ENCODE measurements around the gene UBE2L3. TPM values are rescaled to one million over a fixed set of nuclear protein-coding genes. Genes with fewer than 3 reads are reported as not detected.

The UBE2L3 gene
- 59.2 to 69.7 TPM (median 61.3 TPM) in 5 replicates for total RNA-seq (2022; extraction: Qiagen RNA extraction)

DNA sequence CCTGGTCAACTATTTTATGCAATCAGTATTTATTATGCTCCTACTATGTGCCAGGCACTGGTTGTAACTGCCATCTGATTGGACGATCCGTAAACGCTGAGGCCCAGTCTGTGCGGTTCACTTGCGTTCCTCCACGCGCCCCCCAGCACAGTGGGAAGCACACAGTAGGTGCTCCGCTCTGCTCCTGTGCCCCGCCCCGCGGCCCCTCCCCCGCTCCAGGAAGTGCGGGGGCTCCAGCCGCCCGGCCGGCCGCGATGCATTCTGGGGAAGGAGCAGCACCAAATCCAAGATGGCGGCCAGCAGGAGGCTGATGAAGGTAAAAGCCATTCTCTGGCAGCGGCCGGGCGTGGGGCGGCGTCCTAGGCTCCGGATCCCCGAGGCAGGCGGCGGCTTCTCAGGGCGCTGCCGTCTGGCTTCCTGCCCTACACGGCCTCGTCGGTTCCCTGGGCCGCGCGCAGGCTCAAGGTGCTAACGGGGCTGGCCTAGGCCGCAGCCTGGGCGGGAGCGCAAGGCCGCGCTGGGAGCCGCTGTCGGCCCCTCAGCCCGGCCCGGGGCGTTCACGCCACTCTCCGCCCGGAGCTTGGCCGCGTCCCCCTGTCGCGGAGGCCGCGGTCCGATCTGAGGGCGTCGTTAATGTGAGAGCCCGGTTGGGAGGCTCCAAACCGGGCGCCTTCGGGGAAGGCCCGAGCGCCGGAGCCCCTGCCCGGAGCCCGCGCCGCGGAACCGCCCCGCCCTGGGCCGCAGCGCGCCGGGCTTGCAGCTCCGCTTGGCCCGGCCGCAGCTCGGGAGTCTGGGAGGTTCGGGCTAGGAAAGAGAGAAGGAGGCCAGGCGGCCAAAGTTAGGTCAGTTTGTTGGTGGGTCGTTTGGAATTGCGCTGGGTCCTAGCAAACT, at the start of gene UBE2L3:
UBE2L3 (plus strand) TSS at position 259 of the 891 bp plus-strand sequence; CDS start at position 290, 31 bp downstream.

DNA sequence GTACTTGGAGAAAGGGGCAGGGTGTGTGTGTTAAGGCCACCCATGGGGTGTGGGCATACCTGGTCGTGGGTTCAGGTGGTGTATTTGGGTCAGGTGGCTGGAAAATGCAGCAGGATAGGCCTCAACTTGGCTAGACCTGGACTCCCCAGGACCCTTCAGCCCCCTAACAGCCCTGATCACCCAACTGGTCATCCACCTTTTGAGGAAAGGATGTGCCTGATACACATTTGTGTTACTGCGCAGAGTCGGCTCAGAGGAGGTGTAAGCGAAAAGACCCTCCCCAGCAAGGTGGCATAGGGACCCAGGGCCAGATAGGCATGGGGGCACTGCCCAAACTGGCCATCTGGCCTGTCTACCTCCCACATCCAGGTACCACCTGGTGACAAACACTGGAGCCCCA, 16.2 kb upstream of the UBE2L3 start, which contains the start of gene RIMBP3C:
RIMBP3C (minus strand) TSS at position 101 of the 400 bp plus-strand sequence. CDS start 485 bp downstream, outside the sequence.

DNA sequence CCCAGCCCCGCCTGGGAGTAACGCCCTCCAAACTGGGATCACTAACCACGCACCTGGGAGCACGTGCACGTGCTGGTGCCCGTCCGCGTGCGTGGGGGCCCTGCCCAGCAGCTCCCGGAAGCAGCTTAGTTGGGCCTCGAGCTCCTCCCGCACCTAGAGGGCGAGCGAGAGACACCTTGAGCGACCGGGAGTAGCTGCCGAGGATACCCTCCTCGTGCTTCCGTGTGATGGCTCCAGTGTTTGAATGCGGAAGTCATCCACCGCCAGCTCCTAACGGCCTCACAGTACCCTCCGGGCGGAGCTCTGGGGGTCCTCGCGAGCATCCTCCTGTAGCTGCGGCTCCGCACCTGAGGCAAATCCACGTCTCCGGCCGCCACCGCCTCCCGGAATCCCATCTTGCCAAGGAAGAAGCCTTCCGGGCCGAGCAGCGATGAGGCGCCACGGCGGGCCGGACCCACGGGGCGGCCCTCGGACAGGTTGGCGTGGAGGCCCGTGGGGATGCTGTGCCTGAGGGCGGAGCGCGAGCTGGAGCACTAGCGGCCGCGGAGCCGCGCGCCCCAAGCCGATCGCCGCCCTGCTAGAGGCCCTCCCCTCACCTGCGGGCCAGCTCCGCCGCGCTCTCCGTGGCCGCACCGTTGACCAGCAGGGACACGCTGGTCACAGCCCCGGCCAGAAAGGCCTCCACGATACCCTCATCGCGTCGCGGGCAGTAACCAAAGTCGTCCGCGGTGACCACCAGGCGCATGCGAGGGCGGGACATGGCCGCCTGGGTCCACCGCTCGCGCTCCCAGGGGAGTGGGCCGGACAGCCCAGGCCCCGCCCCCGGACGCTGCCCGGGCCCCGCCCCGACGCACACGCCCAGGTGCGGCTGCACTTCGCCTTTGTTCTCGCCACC, 62.0 kb downstream of the UBE2L3 start, which contains the start of gene YDJC:
YDJC (minus strand) TSS at position 768 of the 895 bp plus-strand sequence; CDS start at position 760, 8 bp downstream.

DNA sequence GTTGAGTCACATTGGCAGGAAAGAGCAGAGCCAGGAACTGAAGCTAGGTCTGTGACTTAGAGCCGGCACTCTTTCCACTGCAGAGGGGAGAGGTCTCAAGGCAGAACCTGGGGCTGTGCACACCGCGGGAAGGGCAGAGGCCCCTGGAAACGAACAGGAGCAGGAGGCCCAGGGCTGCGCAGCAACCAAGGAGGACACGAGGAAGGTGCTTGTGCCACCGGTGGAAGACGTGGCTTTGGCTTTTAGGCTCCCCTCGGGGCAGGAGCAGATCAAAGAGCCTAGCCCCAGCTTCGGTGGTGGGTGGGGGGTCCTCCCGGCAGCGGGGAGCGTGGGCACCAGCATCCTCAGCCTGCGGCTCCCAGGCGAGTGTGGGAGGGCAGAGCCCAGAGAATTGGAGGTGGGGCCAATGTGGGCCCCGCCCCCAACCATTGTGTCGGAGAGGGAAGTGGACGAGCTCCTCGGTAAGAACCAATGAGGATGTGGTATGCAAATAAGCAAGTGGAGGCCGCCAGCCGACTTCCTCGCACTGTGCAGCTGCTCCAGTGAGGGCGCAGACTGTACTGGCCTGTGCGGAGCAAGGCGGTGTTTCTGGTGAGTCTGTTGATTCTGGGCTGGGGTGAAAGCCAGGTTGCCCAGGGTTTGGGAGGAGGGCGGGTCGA, 64.9 kb downstream of the UBE2L3 start, which contains the start of gene CCDC116:
CCDC116 (plus strand) TSS at position 524 of the 659 bp plus-strand sequence. CDS start 422 bp downstream, outside the sequence.

DNA sequence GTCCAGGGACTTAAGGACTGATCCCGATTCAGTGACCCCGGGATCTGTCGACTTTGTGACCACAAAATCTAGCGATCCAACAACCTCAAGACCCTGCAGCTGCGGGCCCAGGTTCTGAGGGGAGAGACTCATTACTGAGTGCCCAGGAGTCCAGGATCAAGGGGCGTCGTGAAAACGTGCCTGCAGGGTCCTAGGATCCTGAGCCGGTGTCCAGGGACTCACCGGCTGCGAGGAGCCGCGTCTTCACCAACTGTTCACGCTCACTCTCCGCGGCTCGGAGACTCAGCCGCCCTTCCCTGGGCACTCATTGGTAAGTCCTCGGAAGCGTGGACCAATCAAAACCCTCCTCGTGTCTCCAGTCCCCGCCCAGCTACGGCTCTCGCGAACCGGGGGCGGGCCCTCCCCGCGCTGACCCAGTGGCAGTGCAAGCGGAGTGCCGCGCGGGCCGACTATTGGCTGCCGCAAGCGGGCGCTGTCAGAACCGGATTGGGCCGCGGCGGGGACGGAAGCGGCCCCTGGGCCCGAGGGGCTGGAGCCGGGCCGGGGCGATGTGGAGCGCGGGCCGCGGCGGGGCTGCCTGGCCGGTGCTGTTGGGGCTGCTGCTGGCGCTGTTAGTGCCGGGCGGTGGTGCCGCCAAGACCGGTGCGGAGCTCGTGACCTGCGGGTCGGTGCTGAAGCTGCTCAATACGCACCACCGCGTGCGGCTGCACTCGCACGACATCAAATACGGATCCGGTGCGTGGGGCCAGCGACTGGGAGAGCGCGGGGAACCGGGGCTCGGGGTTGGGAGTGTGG, 74.5 kb downstream of the UBE2L3 start, which contains the start of gene SDF2L1:
SDF2L1 (plus strand) TSS at position 514 of the 795 bp plus-strand sequence; CDS start at position 549, 35 bp downstream.

Other genes with a start within 250 kb of the UBE2L3 start
- 0.28 to 0.49 TPM (median 0.31 TPM) in 5 replicates for gene RIMBP3B, start 184.0 kb upstream of the UBE2L3 start, total RNA-seq (2022; extraction: Qiagen RNA extraction)
- gene HIC2, start 150.3 kb upstream of the UBE2L3 start, total RNA-seq (2022; extraction: Qiagen RNA extraction) = 2.2 to 2.9 TPM (median 2.7 TPM) in 5 replicates
- 0.50 to 1.2 TPM (median 0.76 TPM) in 5 replicates for gene TMEM191C, start 100.3 kb upstream of the UBE2L3 start, total RNA-seq (2022; extraction: Qiagen RNA extraction)
- gene RIMBP3C, start 16.3 kb upstream of the UBE2L3 start, total RNA-seq (2022; extraction: Qiagen RNA extraction) = 0.12 to 0.25 TPM (median 0.20 TPM) in 4 of 5 replicates, not detected in the other
- 31.4 to 58.5 TPM (median 56.0 TPM) in 5 replicates for gene YDJC, start 62.3 kb downstream of the UBE2L3 start, total RNA-seq (2022; extraction: Qiagen RNA extraction)
- 0.06 to 0.07 TPM (median 0.07 TPM) in 3 of 5 replicates, not detected in the others for gene CCDC116, start 65.0 kb downstream of the UBE2L3 start, total RNA-seq (2022; extraction: Qiagen RNA extraction)
- gene SDF2L1, start 74.6 kb downstream of the UBE2L3 start, total RNA-seq (2022; extraction: Qiagen RNA extraction) = 31.3 to 60.7 TPM (median 54.4 TPM) in 5 replicates
- gene PPIL2, start 98.3 kb downstream of the UBE2L3 start, total RNA-seq (2022; extraction: Qiagen RNA extraction) = 17.4 to 21.2 TPM (median 20.4 TPM) in 5 replicates
- 0.10 to 0.68 TPM (median 0.36 TPM) in 5 replicates for gene YPEL1, start 168.1 kb downstream of the UBE2L3 start, total RNA-seq (2022; extraction: Qiagen RNA extraction)

Measured in A549 treated with AZD2906 at 1 μM for 4 hours (cell line).